ENCODE measurements around the gene COBLL1.

GRCh38 chr2:164747140-164747539 lies 94.5 kb downstream of the COBLL1 start:
- TF ChIP-seq CTCF (IDR thresholded peaks at IDR 0.05; ENCODE audit: poor library complexity) (no peak), EZH2 (IDR thresholded peaks at IDR 0.05; ENCODE audit: borderline replicate concordance) (no peak)

Data from hepatocyte (in vitro differentiated cells).